HG03039 (cell line): ENCODE data around the gene GTPBP3.

Experiments
- ATAC-seq: cut with Tn5 transposase; IDR thresholded peaks from one replicate; pipeline ENCODE4 v1.9.1; 2021; ENCODE audit warnings: mild to moderate bottlenecking, moderate library complexity; ENCODE audit not compliant: unreplicated experiment

GTPBP3 gene

GRCh38 chr19:17327068-17327653, 10.2 kb upstream of the GTPBP3 start:
- no peak for ATAC-seq

GRCh38 chr19:17327654-17328516, 9.5 kb upstream of the GTPBP3 start:
- ATAC-seq, result no peak

GRCh38 chr19:17328517-17329365, 8.6 kb upstream of the GTPBP3 start:
- ATAC-seq, result no peak

GRCh38 chr19:17329366-17330261, 7.7 kb upstream of the GTPBP3 start:
- ATAC-seq, result no peak

GRCh38 chr19:17330262-17331044, 6.9 kb upstream of the GTPBP3 start:
- ATAC-seq, result no peak

GRCh38 chr19:17331045-17331558, 6.3 kb upstream of the GTPBP3 start:
- ATAC-seq, result no peak

- ATAC-seq, result no peak
These were observed 5.0 kb upstream of the GTPBP3 start for GRCh38 chr19:17332360-17332676.

GRCh38 chr19:17332677-17333581, 4.4 kb upstream of the GTPBP3 start:
- no peak for ATAC-seq

GRCh38 chr19:17333611-17334413, 3.5 kb upstream of the GTPBP3 start:
- no peak for ATAC-seq

GRCh38 chr19:17334414-17335409, 2.6 kb upstream of the GTPBP3 start, which contains the start of gene ANO8:
Gene ANO8 (minus strand): TSS chr19:17334855. CDS start chr19:17334670, 185 bp downstream.
- peak; percentile 40 for ATAC-seq

- no peak for ATAC-seq
These were observed 1.8 kb upstream of the GTPBP3 start for GRCh38 chr19:17335575-17335974.

GRCh38 chr19:17337675-17338432, 501 bp downstream of the GTPBP3 start:
- no peak for ATAC-seq

GRCh38 chr19:17338433-17339078, 1.2 kb downstream of the GTPBP3 start:
- ATAC-seq, result no peak

- no peak for ATAC-seq
These were observed 1.9 kb downstream of the GTPBP3 start for GRCh38 chr19:17339088-17339741.
